ENCODE measurements around the gene MAEL. TPM values are rescaled to one million over a fixed set of nuclear protein-coding genes. Genes with fewer than 3 reads are reported as not detected.

Gene MAEL
- total and polyA plus RNA-seq, 2 of the 8 experiments (the other 6 are each of a cell fraction or from before 2014, with no cell fraction given): 0.03 TPM; not detected in 1

DNA sequence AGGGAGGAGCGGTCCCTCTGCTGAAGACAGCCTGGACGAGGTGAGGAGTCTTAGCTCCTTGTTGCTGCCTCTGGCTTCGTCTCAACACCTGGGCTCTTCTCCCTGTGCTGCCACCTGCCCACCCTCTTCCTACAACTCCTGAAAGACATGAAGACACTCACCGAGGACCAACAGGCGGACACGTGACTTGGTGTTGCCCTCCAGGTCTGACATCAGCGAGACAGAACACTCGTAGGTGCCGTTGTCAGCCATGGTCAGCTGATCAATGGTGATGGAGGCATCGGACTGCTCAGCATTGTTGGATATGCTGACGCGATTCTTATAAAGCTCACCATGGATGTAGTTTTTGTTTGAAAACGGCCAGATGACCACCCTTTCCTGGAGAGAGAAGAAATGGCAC lies 79.7 kb downstream of the MAEL start:
- H2AK5ac ChIP-seq (ENCODE audit: low read depth, low read length): peak overlapping the region; percentile 87; the same call in 1 of the 2 replicates
- H3K14ac ChIP-seq (ENCODE audit: insufficient read length): no peak overlapping the region
- POLR2A ChIA-PET (ENCODE audit: partially characterized antibody): no interaction called here
- H4K91ac ChIP-seq (replicated peaks; ENCODE audit: insufficient read length, low read length): no peak overlapping the region
- CTCF ChIA-PET (ENCODE audit: partially characterized antibody): interaction anchor here (0.6 to 1.5 kb wide), 14 partner anchors 9 to 468 kb away, joined by 3 to 13 read pairs (median 3); no protein-coding TSS in a partner anchor
- H4K8ac ChIP-seq (ENCODE audit: extremely low read depth, insufficient read depth, low read length): no peak overlapping the region
- no peak overlapping the region for H3K23ac ChIP-seq (ENCODE audit: insufficient read length)
- H2BK15ac ChIP-seq (ENCODE audit: low read length): peak overlapping the region; percentile 25; the same call in 1 of the 2 replicates
- H3K23me2 ChIP-seq (ENCODE audit: low read depth, low read length): no peaks in the 10 kb centered on the region
- no peaks in the 10 kb centered on the region for H3K9me3 ChIP-seq (ENCODE audit: insufficient read depth in 2 of 2, low read depth in 1 of 2, low read length in 1 of 2)
- no peak for FAIRE-seq
- H3K4me2 ChIP-seq (ENCODE audit: insufficient read depth in 1 of 2, low read depth in 2 of 2, low read length in 2 of 2): no peak overlapping the region
- no peak overlapping the region for H3K4me3 ChIP-seq (ENCODE audit: extremely low read depth in 1 of 4, insufficient read depth in 2 of 4, low read depth in 3 of 4, low read length in 4 of 4)
- no peaks in the 10 kb centered on the region for H3K36me3 ChIP-seq (ENCODE audit: control insufficient read depth in 2 of 4, insufficient read depth in 4 of 4, low read length in 3 of 4)
- DNase-seq (ENCODE audit: low read depth in 1 of 2, low spot score in 2 of 2): no peak
- H2BK20ac ChIP-seq (ENCODE audit: low read length): no peak overlapping the region
- no peak overlapping the region for H4K5ac ChIP-seq (ENCODE audit: insufficient read length, low read depth, low read length)
- H2AFZ ChIP-seq (ENCODE audit: low read length): 0 out of 2 replicates have a peak overlapping the region, but pooled peaks have one; percentile 10
- WGBS, 2 experiments (ENCODE audit: extremely low coverage in 1 of 2, insufficient coverage in 1 of 2, insufficient read length in 1 of 2, insufficient replicate concordance in 2 of 2, low coverage in 1 of 2, low lambda C conversion rate in 2 of 2, missing lambda C conversion rate in 1 of 2): 88% methylated on average over 13 of the region's 13 CpGs; no CpG with 5 or more reads in 1 of the 2 experiments
- no peak overlapping the region for H3K56ac ChIP-seq (replicated peaks; ENCODE audit: insufficient read length, low read depth, low read length)
- H3K4ac ChIP-seq (replicated peaks; ENCODE audit: insufficient read length, low read depth, low read length): no peak overlapping the region
- H2BK12ac ChIP-seq (ENCODE audit: low read depth, low read length): peak overlapping the region; percentile 76; the same call in 1 of the 2 replicates
- H3K9ac ChIP-seq (replicated peaks in 1 of 4; ENCODE audit: extremely low read depth in 1 of 4, low read depth in 3 of 4, low read length in 3 of 4): no peak overlapping the region
- H2BK5ac ChIP-seq (ENCODE audit: low read depth, low read length): no peak overlapping the region
- no peaks in the 10 kb centered on the region for H3K79me2 ChIP-seq (ENCODE audit: control insufficient read depth in 1 of 2, insufficient read depth in 2 of 2, low read length in 2 of 2)
- peaks cover 0 to 2% (median 0%) of the 10 kb centered on the region in 4 experiments; a peak in 1 of 7 replicates for H3K4me1 ChIP-seq (replicated peaks in 1 of 4; ENCODE audit: control insufficient read depth in 3 of 4, insufficient read depth in 4 of 4, low read length in 3 of 4)
- no peak overlapping the region for H3K27ac ChIP-seq (ENCODE audit: low read depth, low read length)
- H4K20me1 ChIP-seq (replicated peaks in 1 of 2; ENCODE audit: control insufficient read depth in 1 of 2, insufficient read depth in 2 of 2, low read length in 2 of 2): no peaks in the 10 kb centered on the region
- no peaks in the 10 kb centered on the region for H3K27me3 ChIP-seq (replicated peaks in 1 of 4; ENCODE audit: control insufficient read depth in 3 of 4, extremely low read depth in 1 of 4, insufficient read depth in 3 of 4, low read length in 3 of 4)
- H3K79me1 ChIP-seq (ENCODE audit: low read depth, low read length): no peaks in the 10 kb centered on the region
- no peak overlapping the region for H3K18ac ChIP-seq (ENCODE audit: extremely low read depth, low read length)
- H2BK120ac ChIP-seq (replicated peaks; ENCODE audit: low read depth, low read length): no peak overlapping the region
- TF ChIP-seq CREB1 (IDR thresholded peaks at IDR 0.05): no peak
- TF ChIP-seq TBP (IDR thresholded peaks at IDR 0.05; ENCODE audit: low read depth, low read length): no peak
- no peak for TF ChIP-seq BRCA1 (IDR thresholded peaks at IDR 0.05; ENCODE audit: low read depth, low read length)
- no peak for TF ChIP-seq CHD1 (IDR thresholded peaks at IDR 0.05; ENCODE audit: low read depth, low read length)
- no peak for TF ChIP-seq BCL11A (IDR thresholded peaks at IDR 0.05; ENCODE audit: low read depth in 2 of 2, low read length in 2 of 2)
- no peak for TF ChIP-seq GABPA (IDR thresholded peaks at IDR 0.05; ENCODE audit: borderline replicate concordance, insufficient read depth, low read length)
- TF ChIP-seq SP2 (IDR thresholded peaks at IDR 0.05; ENCODE audit: low read length): no peak
- no peak for TF ChIP-seq SP1 (IDR thresholded peaks at IDR 0.05; ENCODE audit: low read depth, low read length)
- no peak for TF ChIP-seq ASH2L (IDR thresholded peaks at IDR 0.05; ENCODE audit: low read length)
- TF ChIP-seq CEBPB (IDR thresholded peaks at IDR 0.05; ENCODE audit: low read depth, low read length): no peak
- TF ChIP-seq SRF (IDR thresholded peaks at IDR 0.05; ENCODE audit: low read depth, low read length): no peak
- no peak for TF ChIP-seq CTBP2 (IDR thresholded peaks at IDR 0.05; ENCODE audit: borderline replicate concordance, insufficient read depth, insufficient read length, low read length)
- no peak for TF ChIP-seq TAF7 (optimal IDR thresholded peaks at IDR 0.05; ENCODE audit: borderline replicate concordance, low read depth, low read length)
- TF ChIP-seq, protein P1, sequence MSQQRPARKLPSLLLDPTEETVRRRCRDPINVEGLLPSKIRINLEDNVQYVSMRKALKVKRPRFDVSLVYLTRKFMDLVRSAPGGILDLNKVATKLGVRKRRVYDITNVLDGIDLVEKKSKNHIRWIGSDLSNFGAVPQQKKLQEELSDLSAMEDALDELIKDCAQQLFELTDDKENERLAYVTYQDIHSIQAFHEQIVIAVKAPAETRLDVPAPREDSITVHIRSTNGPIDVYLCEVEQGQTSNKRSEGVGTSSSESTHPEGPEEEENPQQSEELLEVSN (IDR thresholded peaks at IDR 0.05): no peak
- TF ChIP-seq FOSL1 (IDR thresholded peaks at IDR 0.05; ENCODE audit: insufficient read depth, low read depth, low read length): no peak

Measured in H1 (cell line).